ENCODE results near the gene ABCC4. TPM values are rescaled to one million over a fixed set of nuclear protein-coding genes. Genes with fewer than 3 reads are reported as not detected.

Gene ABCC4
- 7.6 and 9.2 TPM in 2 replicates for total RNA-seq

GRCh38 chr13:95301183-95301967 lies at the start of gene ABCC4:
Gene ABCC4, minus strand, starts transcription at chr13:95301451. Its CDS starts 137 bp downstream, at chr13:95301314.

